Pancreas (tissue), 10 donors: ENCODE data around the gene DLG1. TPM values are rescaled to one million over a fixed set of nuclear protein-coding genes. Genes with fewer than 3 reads are reported as not detected.
"Not testable (repeated sequence)": the region's sequence is repeated elsewhere in the genome, so short reads cannot be mapped to it uniquely, and the experiment has no call there.

Experiments used
- ATAC-seq, 4 donors: fragments of 200-7000 bp; cut with Tn5 transposase; one replicate each; pipeline versions ENCODE4 v1.8.0 to v1.9.1; 2020; ENCODE audit warnings: mild to moderate bottlenecking in 4 of 4, moderate library complexity in 4 of 4
- DNase-seq, 6 donors: peaks; one replicate each; pipeline ENCODE4 v3.0.0-alpha.2; 2020
- FAIRE-seq: peaks from 2 replicates; lab custom pipeline; 2012; peaks lifted over from hg19 to GRCh38; lab: Jason Lieb, UNC
- H3K27ac ChIP-seq, 4 donors: fragments of 200-600 bp; sonication (generic); 1 replicate in 3 of 4; 2 replicates in 1 of 4; pipeline versions ENCODE4 v1.5.0 to v1.8.0; 2020
- H3K27me3 ChIP-seq, 4 donors: fragments of 200-600 bp; one replicate each; pipeline ENCODE4 v1.8.0; 2021
- H3K36me3 ChIP-seq, 3 donors: fragments of 200-600 bp; sonication (generic) in 1 of 3; one replicate each; pipeline versions ENCODE4 v1.5.0 to v1.8.0; 2020 to 2021
- H3K4me1 ChIP-seq, 3 donors: fragments of 200-600 bp; one replicate each; pipeline ENCODE4 v1.8.0; 2021
- H3K4me3 ChIP-seq, 4 donors: fragments of 200-600 bp; sonication (generic) in 2 of 4; one replicate each; pipeline versions ENCODE4 v1.5.0 to v1.8.0; 2020 to 2021
- H3K9me3 ChIP-seq, 4 donors: fragments of 200-600 bp; one replicate each; pipeline ENCODE4 v1.8.0; 2021
- CTCF ChIP-seq, 4 donors: fragments of 200-600 bp; sonication (generic) in 3 of 4; IDR thresholded peaks; one replicate each; pipeline versions ENCODE4 v1.5.0 to v1.8.0; 2021; ENCODE audit warnings: antibody characterized with exemption in 4 of 4
- WGBS, 2 donors: extraction: QIAGEN DNeasy Blood & Tissue Kit; methylation state at CpG; one replicate each; pipeline ENCODE4 v1.1.7; 2013; 5-methylcytosine and 5-hydroxymethylcytosine counted together
- intact Hi-C, 3 donors: fragments of 100-400 bp; cut with DNase I; formaldehyde crosslinking; loops; one replicate each; pipeline versions ENCODE4 v1.11.1 to v1.14.2; 2022
- polyA plus RNA-seq, 2 donors: library from polyadenylated mRNA; stranded (reverse); fragments of 200-250 nt; gene quantifications; one replicate each; pipeline ENCODE4 v1.2.3, GENCODE V29; 2013
- total RNA-seq, 6 donors: library from RNA; stranded (reverse); fragmentation: NEBNext Ultra II Directional in 4 of 6; extraction: Animal tissue kit (Norgen Biotek cat#: 25700) in 4 of 6; gene quantifications; one replicate each; pipeline versions ENCODE4 v1.2.1 to v1.2.4, GENCODE V29; 2021 to 2023
- donor health status: healthy with polysubstance abuse.
- donor health status: DM: no; HTN: no; CAD: no; lungs with moderate emphysema.
- donor health status: DM: no; HTN: no; CAD: no.
- donor health status: control.
- donor health status: control.
- donor health status: Bipolar disorder and iron deficiency.
- donor health status: DM: yes; HTN: yes; CAD: no.
- donor health status: DM: no; HTN: no; CAD: no.
- donor health status: DM: no; HTN: no; CAD: no.
- donor health status: DM: yes; HTN: yes; CAD: no.

The DLG1 gene
- total and polyA plus RNA-seq, 8 donors, result 15.9 to 47.9 (median 28.6) TPM

DNA sequence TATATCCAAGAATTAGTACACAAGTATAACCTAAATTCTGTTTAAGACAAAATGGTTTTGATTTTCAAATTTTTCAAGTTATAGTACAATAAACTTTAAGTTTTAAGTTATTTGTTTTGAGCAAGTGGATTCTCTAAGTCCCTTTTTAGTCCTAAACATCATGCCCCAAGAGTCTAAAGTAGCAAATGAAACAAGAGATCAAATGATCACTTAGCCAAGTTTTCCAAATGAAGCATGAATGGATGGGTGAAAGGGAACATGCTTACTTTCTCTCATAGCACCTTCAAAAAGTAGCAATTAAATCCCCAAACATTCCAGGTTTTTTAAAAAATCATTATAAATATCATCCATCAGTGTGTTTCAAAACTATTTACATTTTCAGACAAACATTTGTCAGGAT lies 19.5 kb downstream of the DLG1 start:
- no peaks in the 10 kb centered on the region for H3K4me1 ChIP-seq
- intact Hi-C loops, result no loop called here
- ATAC-seq (no peak), FAIRE-seq (no peak), DNase-seq (no peak)
- peaks cover 0 to 23% (median 0%) of the 10 kb centered on the region in 3 donors for H3K36me3 ChIP-seq
- no peak overlapping the region for H3K4me3 ChIP-seq
- no peaks in the 10 kb centered on the region for H3K9me3 ChIP-seq
- TF ChIP-seq CTCF (IDR thresholded peaks at IDR 0.05), result no peak
- no peak overlapping the region for H3K27ac ChIP-seq
- H3K27me3 ChIP-seq, result no peaks in the 10 kb centered on the region

DNA sequence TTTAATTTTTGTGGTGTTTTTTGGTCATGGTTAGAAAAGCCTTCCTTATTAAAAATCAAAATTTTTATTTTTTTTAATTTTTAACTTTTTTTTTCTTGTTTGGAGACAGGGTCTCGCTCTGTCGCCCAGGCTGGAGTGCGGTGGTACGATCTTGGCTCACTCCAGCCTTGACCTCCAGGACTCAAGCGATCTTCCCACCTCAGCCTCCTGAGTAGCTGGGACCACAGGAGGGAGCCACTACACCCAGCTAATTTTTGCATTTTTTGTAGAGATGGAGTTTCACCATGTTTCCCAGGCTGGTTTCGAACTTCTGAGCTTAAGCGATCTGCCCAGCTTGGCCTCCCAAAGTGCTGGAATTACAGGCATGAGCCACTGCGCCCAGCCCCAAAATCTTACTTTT lies 21.6 kb downstream of the DLG1 start:
- H3K4me3 ChIP-seq, H3K27me3 ChIP-seq, DNase-seq, FAIRE-seq, intact Hi-C loops, ATAC-seq, H3K9me3 ChIP-seq, H3K4me1 ChIP-seq, H3K27ac ChIP-seq: not testable (repeated sequence)
- peaks cover 0 to 11% (median 0%) of the 10 kb centered on the region in 3 donors for H3K36me3 ChIP-seq
- WGBS, 2 donors, result 98 to 100% methylated on average over 8 of the region's 8 CpGs

- ATAC-seq (no peak), DNase-seq (no peak), FAIRE-seq (no peak)
- H3K9me3 ChIP-seq, result no peaks in the 10 kb centered on the region
- H3K4me3 ChIP-seq, result no peak overlapping the region
- no peaks in the 10 kb centered on the region for H3K27me3 ChIP-seq
- TF ChIP-seq CTCF (IDR thresholded peaks at IDR 0.05), result no peak
- no peak overlapping the region for H3K27ac ChIP-seq
- WGBS, 2 donors, result 58 to 75% methylated on average over 4 of the region's 4 CpGs
- intact Hi-C loops, result no loop called here
- H3K4me1 ChIP-seq, result no peaks in the 10 kb centered on the region
- no peaks in the 10 kb centered on the region for H3K36me3 ChIP-seq
Measured at GRCh38 chr3:197270558-197271317, 27.7 kb downstream of the DLG1 start.

DNA sequence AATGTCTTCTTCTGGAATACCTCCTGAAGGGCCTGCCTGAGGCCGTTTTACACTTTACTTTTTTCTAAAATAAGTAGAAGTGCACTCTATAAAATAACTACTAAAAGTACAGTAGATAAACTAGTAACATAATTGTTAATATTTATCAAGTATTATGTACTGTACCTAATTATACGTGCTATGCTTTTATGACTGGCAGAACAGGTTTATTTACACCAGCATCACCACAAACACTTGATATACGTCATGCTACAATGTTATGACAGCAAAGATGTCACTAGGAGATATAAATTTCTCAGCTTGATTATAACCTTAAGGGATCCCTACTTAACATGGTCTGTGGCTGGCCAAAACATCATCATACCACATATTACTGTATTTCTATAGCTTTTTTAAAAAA lies 29.4 kb downstream of the DLG1 start:
- ATAC-seq (no peak), FAIRE-seq (no peak), DNase-seq (no peak)
- no peaks in the 10 kb centered on the region for H3K36me3 ChIP-seq
- H3K4me1 ChIP-seq, result no peaks in the 10 kb centered on the region
- H3K4me3 ChIP-seq, result no peak overlapping the region
- no peaks in the 10 kb centered on the region for H3K27me3 ChIP-seq
- no peak for TF ChIP-seq CTCF (IDR thresholded peaks at IDR 0.05)
- WGBS, 2 donors, result 55 to 60% methylated on average over 3 of the region's 3 CpGs
- H3K9me3 ChIP-seq, result no peaks in the 10 kb centered on the region
- intact Hi-C loops, result no loop called here
- H3K27ac ChIP-seq, result no peak overlapping the region

- TF ChIP-seq CTCF (IDR thresholded peaks at IDR 0.05), result no peak
- no peaks in the 10 kb centered on the region for H3K9me3 ChIP-seq
- DNase-seq, result no peak
- H3K27ac ChIP-seq, result no peak overlapping the region
- intact Hi-C loops, result no loop called here
- H3K36me3 ChIP-seq, result no peaks in the 10 kb centered on the region
- H3K27me3 ChIP-seq, result no peaks in the 10 kb centered on the region
- no peaks in the 10 kb centered on the region for H3K4me1 ChIP-seq
- no peak for ATAC-seq
- no peak for FAIRE-seq
- no peak overlapping the region for H3K4me3 ChIP-seq
- 61 to 65% methylated on average over 4 of the region's 4 CpGs for WGBS, 2 donors
Measured at GRCh38 chr3:197268294-197268693, 30.1 kb downstream of the DLG1 start.
